ENCODE measurements around the gene SPIB. TPM values are rescaled to one million over a fixed set of nuclear protein-coding genes. Genes with fewer than 3 reads are reported as not detected.

SPIB gene
- total RNA-seq, 5 donors from 2014 or later (not counting 1 experiment from before 2014, with no cell fraction given) = 0.72 to 9.7 (median 4.1) TPM

Other genes starting within 250 kb of the SPIB start
- gene MYH14, start 215.3 kb upstream of the SPIB start, total RNA-seq = under 1 TPM in 3 of 5 donors, not detected in 2; 0.23 to 0.79 (median 0.70) TPM
- 1 to 10 TPM in 4 of 5 donors, under 1 TPM in 1; 0.75 to 4.3 (median 1.5) TPM for gene KCNC3, start 89.6 kb upstream of the SPIB start, total RNA-seq
- gene NAPSA, start 53.3 kb upstream of the SPIB start, total RNA-seq = 1 to 10 TPM; 2.6 to 7.1 (median 3.0) TPM
- 100 to 1,000 TPM; 109 to 236 (median 117) TPM for gene NR1H2, start 42.5 kb upstream of the SPIB start, total RNA-seq
- 10 to 100 TPM; 32.9 to 67.1 (median 54.0) TPM for gene POLD1, start 34.6 kb upstream of the SPIB start, total RNA-seq
- under 1 TPM in 2 of 5 donors, not detected in 3; 0.28 to 0.38 TPM for gene MYBPC2, start 14.0 kb downstream of the SPIB start, total RNA-seq
- gene EMC10, start 57.6 kb downstream of the SPIB start, total RNA-seq = 10 to 100 TPM; 83.7 to 98.1 (median 89.7) TPM
- 1 to 10 TPM in 1 of 5 donors, under 1 TPM in 3, not detected in 1; 0.60 to 1.2 (median 0.67) TPM for gene GARIN5A, start 57.9 kb downstream of the SPIB start, total RNA-seq
- 10 to 100 TPM; 15.4 to 45.7 (median 40.6) TPM for gene JOSD2, start 92.3 kb downstream of the SPIB start, total RNA-seq
- gene ASPDH, start 95.0 kb downstream of the SPIB start, total RNA-seq = not detected
- gene LRRC4B, start 149.5 kb downstream of the SPIB start, total RNA-seq = not detected
- gene SYT3, start 220.9 kb downstream of the SPIB start, total RNA-seq = under 1 TPM in 3 of 5 donors, not detected in 2; 0.41 to 0.68 (median 0.57) TPM
- 1 to 10 TPM in 1 of 5 donors, not detected in 4; 1.5 TPM for gene C19orf81, start 230.5 kb downstream of the SPIB start, total RNA-seq

Measured in T-cell (primary cell).